ENCODE data around the gene VTA1. TPM values are rescaled to one million over a fixed set of nuclear protein-coding genes. Genes with fewer than 3 reads are reported as not detected.

VTA1 gene
- total RNA-seq, 1 experiment from 2014 or later, result 58.1 TPM

- no peaks in the 10 kb centered on the region for H3K36me3 ChIP-seq (replicated peaks; ENCODE audit: control insufficient read depth, insufficient read depth, low read length)
- H3K27me3 ChIP-seq (ENCODE audit: control insufficient read depth, insufficient read depth, low read length), result no peaks in the 10 kb centered on the region
- DNase-seq, result no peak
- no peak overlapping the region for H3K4me3 ChIP-seq (ENCODE audit: insufficient read depth, low read depth, low read length)
Observed at GRCh38 chr6:142251930-142252445, 104.9 kb downstream of the VTA1 start.

GRCh38 chr6:142254513-142254912 is 107.5 kb downstream of the VTA1 start:
- Histone ChIP-seq H3K4me3 (ENCODE audit: insufficient read depth, low read depth, low read length) (no peak overlapping the region), H3K27me3 (ENCODE audit: control insufficient read depth, insufficient read depth, low read length) (no peaks in the 10 kb centered on the region), H3K36me3 (replicated peaks; ENCODE audit: control insufficient read depth, insufficient read depth, low read length) (no peaks in the 10 kb centered on the region)
- DNase-seq, result no peak

- DNase-seq, result no peak
- Histone ChIP-seq H3K27me3 (ENCODE audit: control insufficient read depth, insufficient read depth, low read length) (no peaks in the 10 kb centered on the region), H3K36me3 (replicated peaks; ENCODE audit: control insufficient read depth, insufficient read depth, low read length) (no peaks in the 10 kb centered on the region), H3K4me3 (ENCODE audit: insufficient read depth, low read depth, low read length) (no peak overlapping the region)
Observed at GRCh38 chr6:142255785-142256184, 108.7 kb downstream of the VTA1 start.

- no peak overlapping the region for H3K4me3 ChIP-seq (ENCODE audit: insufficient read depth, low read depth, low read length)
- no peak for DNase-seq
- no peaks in the 10 kb centered on the region for H3K36me3 ChIP-seq (replicated peaks; ENCODE audit: control insufficient read depth, insufficient read depth, low read length)
- no peaks in the 10 kb centered on the region for H3K27me3 ChIP-seq (ENCODE audit: control insufficient read depth, insufficient read depth, low read length)
Observed at GRCh38 chr6:142258305-142258704, 111.2 kb downstream of the VTA1 start.

GRCh38 chr6:142258757-142259156 is 111.7 kb downstream of the VTA1 start:
- Histone ChIP-seq H3K36me3 (replicated peaks; ENCODE audit: control insufficient read depth, insufficient read depth, low read length) (no peaks in the 10 kb centered on the region), H3K4me3 (ENCODE audit: insufficient read depth, low read depth, low read length) (no peak overlapping the region), H3K27me3 (ENCODE audit: control insufficient read depth, insufficient read depth, low read length) (no peaks in the 10 kb centered on the region)
- DNase-seq, result no peak

GRCh38 chr6:142260748-142261147 is 113.7 kb downstream of the VTA1 start:
- H3K4me3 ChIP-seq (ENCODE audit: insufficient read depth, low read depth, low read length), result no peak overlapping the region
- H3K27me3 ChIP-seq (ENCODE audit: control insufficient read depth, insufficient read depth, low read length), result no peaks in the 10 kb centered on the region
- no peak for DNase-seq
- H3K36me3 ChIP-seq (replicated peaks; ENCODE audit: control insufficient read depth, insufficient read depth, low read length), result no peaks in the 10 kb centered on the region

- DNase-seq, result no peak
- no peaks in the 10 kb centered on the region for H3K36me3 ChIP-seq (replicated peaks; ENCODE audit: control insufficient read depth, insufficient read depth, low read length)
- H3K4me3 ChIP-seq (ENCODE audit: insufficient read depth, low read depth, low read length), result no peak overlapping the region
- H3K27me3 ChIP-seq (ENCODE audit: control insufficient read depth, insufficient read depth, low read length), result no peaks in the 10 kb centered on the region
Observed at GRCh38 chr6:142262231-142262630, 115.2 kb downstream of the VTA1 start.

- no peaks in the 10 kb centered on the region for H3K36me3 ChIP-seq (replicated peaks; ENCODE audit: control insufficient read depth, insufficient read depth, low read length)
- DNase-seq, result no peak
- H3K27me3 ChIP-seq (ENCODE audit: control insufficient read depth, insufficient read depth, low read length), result no peaks in the 10 kb centered on the region
- no peak overlapping the region for H3K4me3 ChIP-seq (ENCODE audit: insufficient read depth, low read depth, low read length)
Observed at GRCh38 chr6:142265476-142265875, 118.4 kb downstream of the VTA1 start.

- no peak for DNase-seq
- H3K36me3 ChIP-seq (replicated peaks; ENCODE audit: control insufficient read depth, insufficient read depth, low read length), result no peaks in the 10 kb centered on the region
- no peaks in the 10 kb centered on the region for H3K27me3 ChIP-seq (ENCODE audit: control insufficient read depth, insufficient read depth, low read length)
- no peak overlapping the region for H3K4me3 ChIP-seq (ENCODE audit: insufficient read depth, low read depth, low read length)
Observed at GRCh38 chr6:142266060-142266459, 119.0 kb downstream of the VTA1 start.

- Histone ChIP-seq H3K27me3 (ENCODE audit: control insufficient read depth, insufficient read depth, low read length) (no peaks in the 10 kb centered on the region), H3K4me3 (ENCODE audit: insufficient read depth, low read depth, low read length) (no peak overlapping the region), H3K36me3 (replicated peaks; ENCODE audit: control insufficient read depth, insufficient read depth, low read length) (no peaks in the 10 kb centered on the region)
- DNase-seq, result no peak
Observed at GRCh38 chr6:142271476-142271875, 124.4 kb downstream of the VTA1 start.

Other genes starting within 250 kb of the VTA1 start
- gene GJE1, start 14.3 kb upstream of the VTA1 start, total RNA-seq (2014; rRNA removed; shearing (Covaris generic)), result not detected in 2 replicates
- not detected in 2 replicates for gene NMBR, start 141 bp upstream of the VTA1 start, total RNA-seq (2014; rRNA removed; shearing (Covaris generic))
- 0.96 and 4.4 TPM in 2 replicates for gene ADGRG6, start 154.7 kb downstream of the VTA1 start, total RNA-seq (2014; rRNA removed; shearing (Covaris generic))

All from H7 (cell line).